HG03520 (cell line): ENCODE measurements around the gene TSPOAP1.

Experiments used
- ATAC-seq: cut with Tn5 transposase; IDR thresholded peaks from one replicate; pipeline ENCODE4 v1.9.1; 2021; ENCODE audit warnings: mild to moderate bottlenecking, moderate library complexity; ENCODE audit not compliant: unreplicated experiment

TSPOAP1 gene

DNA sequence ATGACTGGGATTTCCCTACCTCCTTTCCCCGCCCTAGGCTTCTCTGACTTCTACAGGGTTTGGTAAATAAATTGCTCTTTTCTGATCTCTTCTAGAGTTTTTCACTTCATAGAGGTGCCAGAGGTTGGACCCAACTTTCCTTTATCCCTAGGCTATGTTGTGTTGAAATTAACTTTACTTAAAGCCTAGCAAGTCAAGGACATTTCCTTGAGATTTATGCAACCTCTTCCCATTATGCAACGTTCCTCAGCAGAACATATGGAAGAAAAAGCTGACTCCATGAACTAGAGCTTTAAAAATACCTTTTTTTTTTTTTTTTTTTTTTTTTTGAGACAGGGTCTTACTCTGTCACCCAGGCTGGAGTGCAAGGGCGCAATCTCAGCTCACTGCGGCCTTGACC, 63.3 kb downstream of the TSPOAP1 start:
- ATAC-seq, result no peak

DNA sequence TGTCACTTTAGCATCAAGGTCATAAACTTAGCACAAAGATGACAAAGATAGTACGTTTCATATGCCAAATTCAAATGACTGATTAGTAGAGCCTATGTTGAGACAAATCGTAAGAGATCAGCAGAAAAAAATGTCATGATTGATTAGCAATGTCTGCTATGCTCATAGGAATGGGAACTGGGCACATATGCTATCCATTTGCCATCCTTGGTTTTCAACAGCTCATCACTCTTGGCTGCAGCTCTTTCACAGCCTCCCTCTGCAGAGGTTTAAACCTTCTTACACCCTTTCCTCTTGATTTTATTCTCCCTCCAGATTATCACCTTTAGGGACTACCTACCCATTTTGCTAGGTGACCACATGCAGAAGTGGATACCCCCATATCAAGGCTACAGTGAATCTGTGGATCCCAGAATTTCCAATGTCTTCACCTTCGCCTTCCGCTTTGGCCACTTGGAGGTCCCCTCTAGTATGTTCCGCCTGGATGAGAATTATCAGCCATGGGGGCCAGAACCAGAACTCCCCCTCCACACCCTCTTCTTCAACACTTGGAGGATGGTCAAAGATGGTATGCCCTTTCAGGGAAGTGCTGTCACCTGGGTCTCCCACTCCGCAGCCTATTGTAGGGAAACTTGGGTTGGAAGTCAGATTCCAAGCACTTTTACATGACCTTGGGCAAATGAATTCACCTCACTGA, 64.0 kb downstream of the TSPOAP1 start:
- ATAC-seq, result no peak

DNA sequence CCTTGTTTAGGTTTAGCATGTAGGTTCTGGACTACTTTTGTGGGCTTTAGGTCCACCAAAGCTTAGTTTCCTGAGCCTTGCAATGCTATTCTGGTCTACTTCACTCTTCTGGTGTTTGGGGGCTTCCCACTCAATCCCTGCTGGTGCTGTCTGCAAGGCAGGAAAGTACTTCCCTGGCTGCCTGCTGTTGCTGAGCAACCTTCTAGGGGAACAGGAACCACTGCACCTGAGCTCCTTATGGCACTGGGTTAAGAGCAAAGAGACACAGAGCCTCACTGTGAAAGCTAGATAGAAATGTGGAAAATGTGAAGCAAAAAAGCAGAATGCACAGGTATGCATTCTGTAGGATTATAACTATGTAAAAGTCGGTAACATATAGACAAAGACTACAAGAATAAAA, 64.8 kb downstream of the TSPOAP1 start:
- ATAC-seq, result no peak

DNA sequence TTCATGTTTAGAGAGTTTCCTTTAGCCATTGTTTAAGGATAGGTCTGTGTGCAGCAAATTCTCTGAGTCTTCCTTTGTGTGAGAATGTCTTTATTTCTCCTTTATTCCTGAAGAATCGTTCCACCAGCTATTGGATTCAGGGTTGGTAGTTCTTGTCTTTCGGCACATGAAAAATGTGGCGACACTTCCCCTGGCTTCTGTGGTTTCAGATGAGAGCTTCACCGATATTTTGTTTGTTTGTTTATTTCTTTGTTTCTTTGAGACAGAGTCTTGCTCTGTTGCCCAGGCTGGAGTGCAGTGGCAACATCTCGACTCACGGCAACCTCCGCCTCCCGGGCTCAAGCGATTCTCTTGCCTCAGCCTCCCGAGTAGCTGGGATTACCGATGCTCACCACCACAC, 66.4 kb downstream of the TSPOAP1 start:
- ATAC-seq, result no peak

GRCh38 chr17:58254803-58255202, 73.8 kb downstream of the TSPOAP1 start:
- no peak for ATAC-seq

DNA sequence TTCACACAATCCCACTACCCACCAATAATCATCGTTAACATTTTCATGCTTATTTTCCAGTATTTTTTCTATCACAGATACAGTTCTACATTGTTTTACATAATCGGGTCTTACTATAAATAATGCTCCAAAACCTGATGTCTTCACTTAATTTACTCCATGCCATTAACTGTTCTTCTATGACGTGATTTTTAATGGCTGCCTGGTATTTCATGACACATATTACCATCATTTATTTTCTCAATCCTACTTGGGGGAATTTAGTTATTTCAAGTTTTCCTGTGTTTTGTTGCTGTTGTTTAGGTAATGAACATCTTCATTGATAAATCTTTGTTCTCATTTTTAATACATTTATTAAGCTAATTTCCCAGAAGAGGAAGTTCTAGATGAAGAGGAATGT, 75.5 kb downstream of the TSPOAP1 start:
- ATAC-seq, result no peak

DNA sequence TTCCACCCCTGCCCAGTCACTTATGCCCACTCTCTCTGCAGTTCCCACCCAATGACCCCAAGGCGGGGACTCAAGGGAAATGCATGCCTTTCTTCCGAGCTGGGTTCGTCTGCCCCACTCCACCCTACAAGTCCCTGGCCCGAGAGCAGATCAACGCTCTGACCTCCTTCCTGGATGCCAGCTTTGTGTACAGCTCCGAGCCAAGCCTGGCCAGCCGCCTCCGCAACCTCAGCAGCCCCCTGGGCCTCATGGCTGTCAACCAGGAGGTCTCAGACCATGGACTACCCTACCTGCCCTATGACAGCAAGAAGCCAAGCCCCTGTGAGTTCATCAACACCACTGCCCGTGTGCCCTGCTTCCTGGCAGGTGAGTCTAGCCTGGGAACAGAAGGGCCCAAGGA, 76.5 kb downstream of the TSPOAP1 start:
- no peak for ATAC-seq
